HEK293 (cell line): ENCODE data around the gene PHF13.

Experiments
- CTCF ChIA-PET: fragments of 350-600 bp; formaldehyde crosslinking; extraction: SDS; loops from one replicate; lab custom pipeline; 2021; ENCODE audit warnings: antibody characterized with exemption; lab: Yijun Ruan, JAX
- POLR2A ChIA-PET: fragments of 300-600 bp; formaldehyde crosslinking; extraction: SDS; loops from one replicate; lab custom pipeline; 2020; ENCODE audit warnings: antibody characterized with exemption, inconsistent platforms; lab: Yijun Ruan, JAX
- H3K27ac ChIP-seq: fragments of 200-500 bp; sonication (Bioruptor generic); 2 replicates; pipeline ENCODE4 v1.5.1; 2014; ENCODE audit warnings: low read depth, low read length, control low read depth, inconsistent platforms; ENCODE audit errors: extremely low read depth
- H3K36me3 ChIP-seq, 2 experiments: fragments of 200-500 bp in 1 of 2; sonication (Bioruptor generic) in 1 of 2; 1 replicate in 1 of 2; 2 replicates in 1 of 2; pipeline ENCODE4 v1.5.1; 2014 to 2017; ENCODE audit warnings: inconsistent platforms in 2 of 2, low read length in 2 of 2; ENCODE audit not compliant: control insufficient read depth in 2 of 2, insufficient read depth in 1 of 2
- H3K4me1 ChIP-seq: fragments of 200-500 bp; sonication (Bioruptor generic); 2 replicates; pipeline ENCODE4 v1.5.1; 2014; ENCODE audit warnings: mild to moderate bottlenecking, low read length, inconsistent platforms; ENCODE audit not compliant: control insufficient read depth, insufficient read depth
- H3K4me3 ChIP-seq: 2 replicates; pipeline ENCODE4 v1.5.1; 2011; ENCODE audit warnings: low read depth, mild to moderate bottlenecking, control low read depth, low read length, moderate library complexity
- H3K9me3 ChIP-seq: fragments of 200-500 bp; sonication (Bioruptor generic); 2 replicates; pipeline ENCODE4 v1.5.1; 2014; ENCODE audit warnings: low read depth, low read length, inconsistent platforms; ENCODE audit not compliant: control insufficient read depth, insufficient read depth
- ATF2 ChIP-seq: fragments of 450-650 bp; formaldehyde crosslinking; IDR thresholded peaks from 2 replicates; pipeline ENCODE4 v1.5.1; 2016; ENCODE audit warnings: missing biosample characterization, missing genetic modification characterization, low read depth
- KLF16 ChIP-seq: fragments of 450-650 bp; formaldehyde crosslinking; IDR thresholded peaks from 2 replicates; pipeline ENCODE4 v1.5.1; 2017; ENCODE audit warnings: missing biosample characterization, missing genetic modification characterization
- PRDM2 ChIP-seq: fragments of 450-650 bp; formaldehyde crosslinking; IDR thresholded peaks from 2 replicates; pipeline ENCODE4 v1.5.1; 2016; ENCODE audit warnings: missing biosample characterization, missing genetic modification characterization, borderline replicate concordance
- YY2 ChIP-seq: fragments of 450-650 bp; formaldehyde crosslinking; IDR thresholded peaks from 2 replicates; pipeline ENCODE4 v1.5.1; 2016; ENCODE audit warnings: missing biosample characterization, missing genetic modification characterization
- ZBTB20 ChIP-seq: fragments of 450-650 bp; formaldehyde crosslinking; IDR thresholded peaks from 2 replicates; pipeline ENCODE4 v1.5.1; 2016; ENCODE audit warnings: missing biosample characterization, missing genetic modification characterization
- ZBTB21 ChIP-seq: fragments of 450-650 bp; formaldehyde crosslinking; IDR thresholded peaks from 2 replicates; pipeline ENCODE4 v1.5.1; 2017; ENCODE audit warnings: missing biosample characterization, missing genetic modification characterization
- ZNF112 ChIP-seq: fragments of 450-650 bp; formaldehyde crosslinking; IDR thresholded peaks from 2 replicates; pipeline ENCODE4 v1.5.0; 2017; ENCODE audit warnings: missing biosample characterization, missing genetic modification characterization
- ZNF138 ChIP-seq: fragments of 450-650 bp; formaldehyde crosslinking; IDR thresholded peaks from 2 replicates; pipeline ENCODE4 v1.5.1; 2016; ENCODE audit warnings: missing biosample characterization, missing genetic modification characterization, borderline replicate concordance
- ZNF169 ChIP-seq: fragments of 450-650 bp; formaldehyde crosslinking; IDR thresholded peaks from 2 replicates; pipeline ENCODE4 v1.5.1; 2016; ENCODE audit warnings: missing biosample characterization, missing genetic modification characterization
- ZNF184 ChIP-seq: fragments of 450-650 bp; IDR thresholded peaks from 2 replicates; pipeline ENCODE4 v1.5.1; 2018; ENCODE audit warnings: missing biosample characterization, mild to moderate bottlenecking, missing genetic modification characterization
- ZNF202 ChIP-seq: fragments of 450-650 bp; formaldehyde crosslinking; IDR thresholded peaks from 2 replicates; pipeline ENCODE4 v1.5.1; 2016; ENCODE audit warnings: missing biosample characterization, missing genetic modification characterization, borderline replicate concordance
- ZNF214 ChIP-seq: fragments of 450-650 bp; formaldehyde crosslinking; IDR thresholded peaks from 2 replicates; pipeline ENCODE4 v1.5.1; 2017; ENCODE audit warnings: missing biosample characterization, mild to moderate bottlenecking, missing genetic modification characterization, borderline replicate concordance
- ZNF280D ChIP-seq: fragments of 450-650 bp; formaldehyde crosslinking; IDR thresholded peaks from 2 replicates; pipeline ENCODE4 v1.5.1; 2016; ENCODE audit warnings: missing biosample characterization, missing genetic modification characterization
- ZNF362 ChIP-seq: fragments of 450-650 bp; formaldehyde crosslinking; IDR thresholded peaks from 2 replicates; pipeline ENCODE4 v1.5.1; 2016; ENCODE audit warnings: missing biosample characterization, missing genetic modification characterization
- ZNF423 ChIP-seq: fragments of 450-650 bp; formaldehyde crosslinking; IDR thresholded peaks from 2 replicates; pipeline ENCODE4 v1.5.1; 2016; ENCODE audit warnings: missing biosample characterization, missing genetic modification characterization
- ZNF596 ChIP-seq: fragments of 450-650 bp; IDR thresholded peaks from 2 replicates; pipeline ENCODE4 v1.5.0; 2018; ENCODE audit warnings: missing biosample characterization, mild to moderate bottlenecking, missing genetic modification characterization, moderate library complexity
- ZNF639 ChIP-seq: fragments of 450-650 bp; formaldehyde crosslinking; IDR thresholded peaks from 2 replicates; pipeline ENCODE4 v1.5.1; 2016; ENCODE audit warnings: missing biosample characterization, missing genetic modification characterization
- ZNF664 ChIP-seq: fragments of 450-650 bp; formaldehyde crosslinking; IDR thresholded peaks from 2 replicates; pipeline ENCODE4 v1.5.1; 2016; ENCODE audit warnings: missing biosample characterization, missing genetic modification characterization
- ZNF768 ChIP-seq: fragments of 450-650 bp; formaldehyde crosslinking; IDR thresholded peaks from 2 replicates; pipeline ENCODE4 v1.5.1; 2018; ENCODE audit warnings: missing biosample characterization, mild to moderate bottlenecking, missing genetic modification characterization
- ZNF792 ChIP-seq: fragments of 450-650 bp; formaldehyde crosslinking; IDR thresholded peaks from 2 replicates; pipeline ENCODE4 v1.5.1; 2016; ENCODE audit warnings: missing biosample characterization, missing genetic modification characterization
- ZSCAN23 ChIP-seq: fragments of 450-650 bp; formaldehyde crosslinking; IDR thresholded peaks from 2 replicates; pipeline ENCODE4 v1.5.1; 2016; ENCODE audit warnings: missing biosample characterization, missing genetic modification characterization
- ZSCAN30 ChIP-seq: fragments of 450-650 bp; IDR thresholded peaks from 2 replicates; pipeline ENCODE4 v1.5.1; 2018; ENCODE audit warnings: missing biosample characterization, mild to moderate bottlenecking, missing genetic modification characterization, moderate library complexity

Gene PHF13

GRCh38 chr1:6574818-6575217, 38.7 kb upstream of the PHF13 start:
- H3K4me3 ChIP-seq = no peak overlapping the region
- TF ChIP-seq ZSCAN23 (tag by site-specific recombination) (no peak), KLF16 (tag by site-specific recombination) (no peak), ATF2 (tag by site-specific recombination) (no peak), ZNF362 (tag by site-specific recombination) (no peak), ZNF768 (no peak), ZNF639 (tag by site-specific recombination) (no peak), ZNF280D (tag by site-specific recombination) (no peak), ZSCAN30 (no peak), ZNF112 (tag by site-specific recombination) (no peak)
- ChIA-PET POLR2A (no interaction called here), CTCF (interaction anchor here (0.5 kb wide), 1 partner anchor 85 kb away, joined by 3 read pairs; no protein-coding TSS in a partner anchor)
- H3K27ac ChIP-seq = no peak overlapping the region
- H3K36me3 ChIP-seq = no peaks in the 10 kb centered on the region
- peaks cover 2% of the 10 kb centered on the region; the same call in 1 of the 2 replicates for H3K4me1 ChIP-seq
- H3K9me3 ChIP-seq = no peaks in the 10 kb centered on the region

GRCh38 chr1:6577831-6578525, 35.6 kb upstream of the PHF13 start:
- Histone ChIP-seq H3K27ac (no peak overlapping the region), H3K9me3 (no peaks in the 10 kb centered on the region), H3K4me3 (no peak overlapping the region), H3K4me1 (peaks cover 9% of the 10 kb centered on the region), H3K36me3 (peaks cover 0 to 20% of the 10 kb centered on the region in 2 experiments; a peak in 1 of 3 replicates)
- CTCF ChIA-PET = interaction anchor here (0.5 to 1.4 kb wide), 4 partner anchors 24 to 389 kb away, joined by 3 to 9 read pairs (median 4); partner anchors contain the start of gene NOL9
- POLR2A ChIA-PET = no interaction called here
- TF ChIP-seq ZBTB20 (tag by site-specific recombination) (no peak), PRDM2 (tag by site-specific recombination) (no peak), ZNF664 (tag by site-specific recombination) (no peak), ZNF596 (tag by site-specific recombination) (no peak), ZNF792 (tag by site-specific recombination) (no peak), ZNF423 (tag by site-specific recombination) (no peak), ZBTB21 (tag by site-specific recombination) (no peak), ZNF184 (tag by site-specific recombination) (no peak), ZNF138 (tag by site-specific recombination) (no peak), ZNF202 (tag by site-specific recombination) (no peak), ZNF214 (tag by site-specific recombination) (no peak), ZNF169 (no peak), YY2 (no peak)
